ENCODE results near the gene COPE.

COPE gene

GRCh38 chr19:18865973-18866799 is 53.0 kb downstream of the COPE start:
- DNase-seq = peak; percentile 37

GRCh38 chr19:18865106-18865972 is 53.8 kb downstream of the COPE start:
- DNase-seq = no peak

DNA sequence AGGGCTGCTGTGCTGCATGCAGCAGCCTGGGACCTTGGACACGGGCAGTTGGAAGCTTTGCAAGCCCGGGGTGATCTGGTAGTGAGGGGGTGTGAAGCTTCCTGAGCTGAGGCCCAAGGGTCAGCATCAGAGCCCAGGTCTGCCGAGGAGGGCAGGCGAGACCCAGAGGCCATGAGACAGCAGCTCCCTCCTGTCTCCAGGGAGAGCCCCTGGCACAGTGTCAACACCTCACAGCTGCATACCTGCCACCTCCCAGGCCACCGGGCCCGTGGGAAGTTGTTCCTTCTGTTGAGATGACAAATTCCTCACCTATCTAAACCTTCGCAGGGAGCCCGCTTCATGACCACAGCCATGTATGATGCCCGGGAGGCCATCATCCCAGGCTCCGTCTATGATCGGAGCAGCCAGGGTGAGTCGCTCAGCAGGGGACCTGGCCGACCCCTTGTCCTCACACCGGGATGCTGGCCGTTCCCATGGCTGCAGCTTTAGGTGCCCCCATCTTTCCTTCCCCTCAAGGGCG is 55.3 kb downstream of the COPE start:
- DNase-seq = no peak

DNA sequence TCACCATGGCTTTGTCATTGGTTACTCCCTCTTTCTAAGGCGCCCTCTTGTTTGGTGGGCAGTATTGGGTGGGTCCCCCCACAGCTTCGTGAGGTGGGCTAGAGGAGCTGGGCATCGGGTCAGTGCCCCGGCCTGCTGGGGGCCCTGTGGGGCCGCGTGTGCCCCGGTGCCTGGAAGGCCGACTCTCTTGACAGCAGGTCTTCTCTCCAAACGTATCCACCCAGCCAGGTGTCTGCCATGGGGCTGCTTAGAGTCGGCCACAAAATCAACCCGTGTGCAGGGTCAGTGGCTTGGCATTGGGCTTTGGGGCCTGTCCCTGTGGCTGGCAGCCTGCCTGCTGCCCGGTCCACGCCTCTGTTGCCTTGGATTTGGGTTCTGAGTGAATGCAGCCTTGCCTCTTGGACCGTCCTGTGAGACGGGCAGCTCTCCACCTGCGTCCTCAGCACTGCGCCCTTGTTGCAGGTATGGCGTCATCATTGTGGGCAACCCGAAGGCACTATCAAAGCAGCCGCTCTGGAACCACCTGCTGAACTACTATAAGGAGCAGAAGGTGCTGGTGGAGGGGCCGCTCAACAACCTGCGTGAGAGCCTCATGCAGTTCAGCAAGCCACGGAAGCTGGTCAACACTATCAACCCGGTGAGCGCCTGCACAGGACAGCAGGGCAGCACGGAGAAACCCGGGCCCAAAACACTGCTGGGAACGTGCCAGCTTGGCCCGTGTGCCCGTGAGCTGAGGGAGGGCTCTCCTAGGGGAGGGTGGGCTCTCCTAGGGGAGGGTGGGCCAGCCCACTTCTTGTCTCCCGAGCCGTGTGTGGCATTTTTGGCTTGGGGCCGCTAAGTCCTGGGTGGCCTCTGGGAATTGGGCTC is 56.0 kb downstream of the COPE start:
- no peak for DNase-seq

DNA sequence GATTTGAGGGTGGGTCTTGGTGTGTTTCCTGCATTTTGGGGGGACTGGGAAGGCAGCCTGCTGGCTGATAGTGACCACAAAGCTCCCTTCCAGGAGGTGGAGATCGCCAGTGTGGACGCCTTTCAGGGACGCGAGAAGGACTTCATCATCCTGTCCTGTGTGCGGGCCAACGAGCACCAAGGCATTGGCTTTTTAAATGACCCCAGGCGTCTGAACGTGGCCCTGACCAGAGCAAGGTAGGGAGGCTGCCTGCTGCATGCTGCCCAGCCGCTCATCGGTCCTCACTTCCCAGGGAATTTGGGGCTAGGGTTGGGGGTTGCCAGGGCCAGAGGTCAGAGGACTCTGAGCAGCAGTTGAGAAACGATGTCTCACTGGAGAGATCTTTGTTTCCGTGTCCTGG is 57.3 kb downstream of the COPE start:
- no peak for DNase-seq

GRCh38 chr19:18861235-18861634 is 58.0 kb downstream of the COPE start:
- no peak for DNase-seq

GRCh38 chr19:18860725-18861124 is 58.5 kb downstream of the COPE start:
- DNase-seq = no peak

DNA sequence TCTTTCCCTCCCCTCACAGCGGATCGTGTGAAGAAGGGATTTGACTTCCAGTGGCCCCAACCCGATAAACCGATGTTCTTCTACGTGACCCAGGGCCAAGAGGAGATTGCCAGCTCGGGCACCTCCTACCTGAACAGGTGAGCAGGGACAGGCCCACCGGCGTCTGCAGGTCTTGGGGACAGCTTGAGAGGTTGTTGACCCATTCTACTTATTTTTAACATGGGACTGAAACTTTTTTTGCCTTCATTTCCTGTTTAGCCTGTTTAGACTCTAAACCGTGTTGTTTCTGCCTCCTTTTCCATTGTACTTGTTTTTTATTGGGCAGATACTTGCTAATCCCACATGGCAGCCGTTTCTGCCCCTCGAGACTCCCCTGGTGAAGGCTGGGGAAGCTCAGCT is 58.9 kb downstream of the COPE start:
- DNase-seq = no peak

GRCh38 chr19:18859676-18860301 is 59.4 kb downstream of the COPE start:
- DNase-seq = no peak

DNA sequence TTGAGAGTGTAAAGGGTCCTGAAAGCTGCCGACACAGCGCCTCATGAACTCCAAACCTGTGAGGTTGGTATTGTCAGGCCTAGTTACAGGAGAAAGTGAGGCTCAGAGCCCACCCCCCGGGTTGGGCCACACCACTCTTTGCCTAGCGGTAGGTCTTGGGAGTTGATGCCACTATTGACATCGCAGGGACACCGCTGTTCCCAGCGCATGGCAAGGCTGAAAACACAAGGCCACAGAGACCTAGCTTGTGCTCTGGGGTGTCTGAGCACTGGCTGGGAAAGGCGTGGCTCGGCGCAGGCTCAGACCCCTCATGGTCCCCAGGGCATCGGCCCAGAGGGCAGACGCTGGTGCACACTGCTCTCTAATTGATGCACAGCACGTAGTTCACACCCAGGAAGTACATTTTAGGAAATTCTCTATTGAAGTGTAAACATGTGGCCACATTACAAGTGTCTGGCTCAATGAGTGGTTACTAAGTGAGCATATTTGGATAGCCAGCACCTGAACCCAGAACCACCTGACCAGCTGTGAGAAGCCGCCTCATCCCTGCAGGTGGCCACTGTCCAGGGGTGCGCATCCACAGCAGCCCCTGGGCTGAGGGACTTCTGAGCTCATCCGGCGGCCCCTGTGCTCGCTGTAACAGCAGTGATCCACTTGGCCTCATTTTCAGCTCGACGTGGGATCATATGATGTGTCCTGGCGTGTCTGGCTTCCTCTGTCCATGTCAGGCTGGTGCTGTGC is 60.1 kb downstream of the COPE start:
- DNase-seq = no peak

GRCh38 chr19:18857223-18857622 is 62.0 kb downstream of the COPE start:
- no peak for DNase-seq

DNA sequence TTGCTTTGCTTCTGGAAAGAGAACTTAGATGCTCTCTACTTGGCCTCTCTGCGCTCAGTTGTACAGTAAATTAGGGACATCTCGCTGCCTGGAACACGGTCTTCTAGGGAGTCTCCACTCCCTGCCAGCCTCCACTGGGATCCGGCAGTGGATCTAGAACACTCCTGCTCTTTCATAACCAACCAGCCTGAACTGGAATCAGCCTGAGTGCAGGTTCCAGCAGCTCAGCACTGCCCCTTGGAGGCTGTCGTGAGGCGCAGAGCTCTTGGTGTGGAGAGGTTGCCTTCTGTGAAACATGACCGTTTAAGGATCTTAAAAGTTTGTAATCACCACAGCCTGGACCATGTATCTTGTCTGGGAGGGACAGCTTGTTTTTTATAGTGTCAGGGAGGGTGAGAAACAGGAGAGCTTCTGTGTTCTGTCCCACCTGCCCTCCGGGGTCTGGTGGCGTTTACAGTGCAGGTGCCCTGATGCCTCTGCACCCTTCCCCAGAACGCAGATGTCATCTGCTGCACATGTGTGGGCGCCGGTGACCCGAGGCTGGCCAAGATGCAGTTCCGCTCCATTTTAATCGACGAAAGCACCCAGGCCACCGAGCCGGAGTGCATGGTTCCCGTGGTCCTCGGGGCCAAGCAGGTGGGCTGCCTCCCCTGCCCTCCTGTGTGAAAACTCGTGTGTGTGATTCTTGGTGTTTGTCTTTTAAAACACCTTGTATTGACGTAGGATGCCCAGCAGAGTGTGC is 62.6 kb downstream of the COPE start:
- peak; percentile 27 for DNase-seq

DNA sequence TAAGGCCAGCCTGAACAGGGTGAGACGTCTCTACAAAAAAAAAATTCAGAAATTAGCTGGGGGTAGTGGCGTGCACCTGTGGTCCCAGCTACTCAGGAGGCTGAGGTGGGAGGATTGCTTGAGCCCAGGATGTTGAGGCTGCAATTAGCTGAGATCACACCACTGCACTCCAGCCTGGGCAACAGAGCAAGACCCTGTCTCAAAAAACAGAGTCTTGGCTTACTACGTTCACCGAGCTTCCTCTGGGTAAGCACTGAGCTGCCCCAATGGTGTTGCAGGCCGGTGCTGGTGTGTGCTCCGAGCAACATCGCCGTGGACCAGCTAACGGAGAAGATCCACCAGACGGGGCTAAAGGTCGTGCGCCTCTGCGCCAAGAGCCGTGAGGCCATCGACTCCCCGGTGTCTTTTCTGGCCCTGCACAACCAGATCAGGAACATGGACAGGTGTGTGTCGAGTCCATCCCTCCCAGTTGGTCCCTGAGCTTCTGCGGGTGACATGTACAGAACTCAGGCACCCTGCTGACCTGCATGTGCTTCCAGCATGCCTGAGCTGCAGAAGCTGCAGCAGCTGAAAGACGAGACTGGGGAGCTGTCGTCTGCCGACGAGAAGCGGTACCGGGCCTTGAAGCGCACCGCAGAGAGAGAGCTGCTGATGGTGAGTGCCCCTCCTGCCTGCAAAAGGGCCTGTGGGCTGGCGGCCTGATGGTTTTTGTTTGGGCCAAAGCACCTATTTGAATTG is 63.4 kb downstream of the COPE start:
- no peak for DNase-seq

DNA sequence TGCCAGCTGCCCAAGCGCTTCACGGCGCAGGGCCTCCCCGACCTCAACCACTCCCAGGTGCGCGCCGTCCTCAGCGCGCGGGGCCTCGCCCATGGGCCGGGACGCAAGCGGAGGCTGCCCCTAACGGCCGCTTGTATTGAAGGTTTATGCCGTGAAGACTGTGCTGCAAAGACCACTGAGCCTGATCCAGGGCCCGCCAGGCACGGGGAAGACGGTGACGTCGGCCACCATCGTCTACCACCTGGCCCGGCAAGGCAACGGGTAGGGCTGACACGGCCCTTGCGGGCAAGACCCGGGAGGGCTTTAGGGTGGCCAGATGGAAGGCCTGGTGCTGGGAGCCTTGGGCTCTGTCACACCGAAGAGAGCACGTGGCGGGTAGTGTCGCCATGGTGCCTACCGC is 64.2 kb downstream of the COPE start:
- no peak for DNase-seq

GRCh38 chr19:18853755-18854427 is 65.3 kb downstream of the COPE start:
- DNase-seq = no peak

DNA sequence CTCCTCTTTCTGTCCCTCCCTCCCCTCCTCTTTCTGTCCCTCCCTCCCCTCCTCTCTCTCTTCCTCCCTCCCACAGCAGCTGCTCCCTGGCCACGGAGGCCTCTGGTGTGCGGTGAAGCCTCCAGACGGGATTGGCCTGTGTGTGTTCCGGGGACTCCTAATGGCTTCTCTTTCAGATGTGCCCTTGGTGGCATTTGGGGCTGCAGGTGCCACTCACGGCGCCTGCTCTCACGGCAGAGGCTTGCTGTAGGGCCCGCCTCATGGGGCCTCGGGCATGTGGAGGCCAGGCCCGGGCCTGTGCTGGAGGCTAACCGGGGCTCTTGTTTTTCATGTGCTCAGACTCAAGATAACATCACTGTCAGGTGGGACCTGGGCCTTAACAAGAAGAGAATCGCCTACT is 66.5 kb downstream of the COPE start:
- no peak for DNase-seq

DNA sequence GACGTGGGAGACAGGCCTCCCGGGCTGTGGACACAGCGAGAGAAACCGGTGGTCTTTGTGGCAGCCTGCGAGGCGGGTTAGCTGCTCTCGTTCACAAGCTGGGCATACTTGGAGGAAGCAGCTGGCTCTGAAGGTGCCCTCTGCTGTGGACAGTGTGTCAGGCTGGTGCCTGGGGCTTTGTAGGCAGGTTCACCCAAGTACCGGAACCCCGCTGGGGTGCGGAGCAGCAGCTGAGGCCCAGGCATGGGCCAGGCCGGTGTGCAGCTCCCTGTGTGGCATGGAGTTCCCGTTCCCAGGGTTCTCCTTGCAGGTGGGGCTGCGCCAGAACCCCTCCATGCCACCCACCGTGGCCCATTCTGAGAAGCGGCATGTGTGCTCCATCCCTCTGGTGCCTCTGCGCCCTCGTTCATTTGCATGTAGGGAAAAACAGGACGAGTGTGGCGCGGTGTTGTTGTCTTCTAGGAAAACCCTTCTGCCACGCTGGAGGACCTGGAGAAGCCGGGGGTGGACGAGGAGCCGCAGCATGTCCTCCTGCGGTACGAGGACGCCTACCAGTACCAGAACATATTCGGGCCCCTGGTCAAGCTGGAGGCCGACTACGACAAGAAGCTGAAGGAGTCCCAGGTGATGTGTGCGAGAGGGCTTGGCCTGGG is 67.4 kb downstream of the COPE start:
- no peak for DNase-seq

DNA sequence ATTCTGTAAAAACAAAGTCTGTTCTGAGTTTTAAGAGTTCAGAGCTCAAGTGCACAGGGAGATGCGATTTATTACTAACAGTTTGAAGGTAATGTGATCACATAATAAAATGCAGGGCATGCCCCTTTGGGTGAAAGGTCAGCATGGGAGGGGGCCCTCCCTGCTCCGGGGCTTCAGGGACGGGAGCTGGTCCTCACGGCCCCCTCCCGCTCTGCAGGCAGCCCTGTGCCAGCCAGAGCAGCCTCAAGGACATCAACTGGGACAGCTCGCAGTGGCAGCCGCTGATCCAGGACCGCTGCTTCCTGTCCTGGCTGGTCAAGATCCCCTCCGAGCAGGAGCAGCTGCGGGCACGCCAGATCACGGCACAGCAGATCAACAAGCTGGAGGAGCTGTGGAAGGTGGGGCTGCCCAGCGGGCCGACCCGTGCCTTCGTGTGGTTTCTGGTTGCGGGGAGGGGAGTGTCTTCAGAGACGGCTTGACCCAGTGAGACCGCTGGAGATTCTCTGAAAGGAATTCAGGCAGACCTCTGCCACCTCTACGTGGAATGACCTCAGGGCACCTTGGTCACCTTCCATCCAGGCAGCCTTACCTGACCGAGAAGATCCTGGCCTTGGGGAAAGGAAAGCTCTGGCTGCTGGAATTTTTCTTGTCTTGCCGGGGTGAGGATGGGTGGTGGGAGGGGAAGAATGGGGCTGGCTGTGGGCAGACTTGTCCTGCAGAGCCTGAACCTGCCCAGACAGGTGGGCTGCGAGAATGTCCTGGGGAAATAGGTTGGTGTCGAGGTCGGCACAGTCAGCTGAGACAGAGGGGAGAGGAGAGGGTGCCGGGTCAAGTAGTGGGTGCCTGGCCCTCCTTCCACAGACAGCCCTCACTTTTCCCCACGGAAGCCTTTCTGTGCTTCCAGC is 68.5 kb downstream of the COPE start:
- DNase-seq = no peak

Measured in fibroblast of upper back skin (primary cell).